Body of pancreas (tissue), 4 donors: ENCODE results near the gene XRCC6.

Experiments used
- CTCF ChIP-seq, 7 experiments: fragments of 450-650 bp in 4 of 7; fragments of 200-600 bp in 3 of 7; sonication (generic) in 3 of 7; IDR thresholded peaks; one replicate each; pipeline ENCODE4 v1.5.1; 2016 to 2019; ENCODE audit warnings: antibody characterized with exemption in 7 of 7
- POLR2A ChIP-seq, 3 donors: fragments of 450-650 bp; IDR thresholded peaks; one replicate each; pipeline ENCODE4 v1.6.1; 2016; ENCODE audit warnings: antibody characterized with exemption in 3 of 3, mild to moderate bottlenecking in 2 of 3

- TF ChIP-seq CTCF (IDR thresholded peaks at IDR 0.05) (no peak), POLR2A (IDR thresholded peaks at IDR 0.05) (no peak)
These were observed 23.0 kb upstream of the XRCC6 start for GRCh38 chr22:41598081-41598480.
